Activated CD8-positive, alpha-beta T cell treated with anti-CD3 and anti-CD28 coated beads, Interleukin-2, amount 10 ng/mL, durations not matched to agents 7 days and 5 days (primary cell): ENCODE results near the gene ACAD10. TPM values are rescaled to one million over a fixed set of nuclear protein-coding genes. Genes with fewer than 3 reads are reported as not detected.
"Not testable (repeated sequence)": the region's sequence is repeated elsewhere in the genome, so short reads cannot be mapped to it uniquely, and the experiment has no call there.

Experiments used
- ATAC-seq: fragments of 150-1000 bp; cut with Tn5 transposase; one replicate; pipeline ENCODE4 v1.10.0; 2021; ENCODE audit warnings: moderate library complexity
- CTCF ChIA-PET: fragments of 350-600 bp; sonication (Branson Sonifier 250); formaldehyde crosslinking; loops from one replicate; lab custom pipeline; 2021; ENCODE audit warnings: antibody characterized with exemption; lab: Charles Lee
- POLR2A ChIA-PET: fragments of 350-600 bp; sonication (Branson Sonifier 250); formaldehyde crosslinking; loops from one replicate; lab custom pipeline; 2021; ENCODE audit warnings: antibody characterized with exemption; lab: Charles Lee
- DNase-seq: peaks from one replicate; pipeline ENCODE4 v3.0.0-alpha.2; 2020
- H3K27ac Mint-ChIP-seq: one replicate; pipeline ENCODE4 v1.8.0; 2021; ENCODE audit warnings: mild to moderate bottlenecking, mixed read lengths
- H3K27me3 Mint-ChIP-seq: one replicate; pipeline ENCODE4 v1.8.0; 2021; ENCODE audit warnings: low read depth, mixed read lengths
- H3K36me3 Mint-ChIP-seq: one replicate; pipeline ENCODE4 v1.8.0; 2021; ENCODE audit warnings: low read depth, mixed read lengths
- H3K4me1 Mint-ChIP-seq: one replicate; pipeline ENCODE4 v1.8.0; 2021; ENCODE audit warnings: low read depth, mixed read lengths
- H3K4me3 Mint-ChIP-seq: one replicate; pipeline ENCODE4 v1.8.0; 2021; ENCODE audit warnings: mild to moderate bottlenecking, mixed read lengths
- H3K9me3 Mint-ChIP-seq: one replicate; pipeline ENCODE4 v1.8.0; 2022; ENCODE audit warnings: mixed read lengths; ENCODE audit not compliant: insufficient read depth
- total RNA-seq, 2 experiments: library from RNA; stranded (reverse); gene quantifications; one replicate each; pipeline ENCODE4 v1.2.3, GENCODE V29; 2021

Gene ACAD10
- total RNA-seq, 2 experiments from 2014 or later: 24.9 to 27.3 TPM

DNA sequence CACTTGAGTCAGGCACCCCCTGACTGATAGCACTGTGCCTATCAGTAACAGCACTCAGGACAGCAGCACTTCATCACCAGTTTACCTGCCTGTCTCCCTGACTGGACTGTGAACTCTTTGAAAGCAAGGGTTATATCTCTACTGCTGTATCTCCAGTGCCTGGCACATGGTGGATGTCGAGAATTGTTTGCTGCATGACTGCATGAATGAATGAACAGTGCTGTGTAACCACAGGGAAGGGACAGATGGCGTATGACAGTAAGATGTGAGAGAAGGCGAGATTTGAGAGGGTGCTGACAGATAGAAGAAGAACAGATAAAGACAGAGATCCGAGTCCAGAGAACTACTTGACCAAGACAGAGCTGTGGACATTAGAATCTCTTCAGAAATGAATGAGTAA, 29.8 kb upstream of the ACAD10 start:
- POLR2A ChIA-PET: no interaction called here
- no peaks in the 10 kb centered on the region for H3K4me1 Mint-ChIP-seq
- DNase-seq (no peak), ATAC-seq (no peak)
- CTCF ChIA-PET: no interaction called here
- H3K27ac Mint-ChIP-seq: no peak overlapping the region
- H3K4me3 Mint-ChIP-seq: no peak overlapping the region
- H3K9me3 Mint-ChIP-seq: no peaks in the 10 kb centered on the region
- H3K36me3 Mint-ChIP-seq: peaks cover 40% of the 10 kb centered on the region
- no peaks in the 10 kb centered on the region for H3K27me3 Mint-ChIP-seq

DNA sequence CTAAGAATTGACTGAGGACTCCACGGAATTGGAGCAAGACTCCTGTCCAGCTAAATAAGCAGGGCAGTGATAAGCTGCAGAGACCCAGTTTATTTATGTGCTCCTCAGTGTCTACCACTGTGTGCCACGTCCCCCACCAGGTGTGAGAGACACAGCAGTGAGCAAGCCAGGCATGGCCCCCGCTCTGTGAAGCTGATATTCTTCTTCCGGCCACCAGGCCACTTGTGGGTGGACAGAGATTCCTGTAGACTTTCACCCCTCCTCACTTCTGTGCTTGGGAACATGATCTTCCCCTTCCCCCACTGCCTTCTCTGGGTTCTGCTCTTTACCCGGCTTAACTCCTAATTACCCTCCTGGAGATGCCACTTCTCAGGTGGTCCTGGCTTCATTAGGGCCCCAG, 21.4 kb upstream of the ACAD10 start:
- DNase-seq: no peak
- Mint-ChIP-seq H3K36me3 (peaks cover 33% of the 10 kb centered on the region), H3K4me3 (no peak overlapping the region), H3K27me3 (no peaks in the 10 kb centered on the region), H3K27ac (no peak overlapping the region), H3K9me3 (no peaks in the 10 kb centered on the region), H3K4me1 (no peaks in the 10 kb centered on the region)
- ATAC-seq: no peak
- POLR2A ChIA-PET: interaction anchor here (1.1 kb wide), 1 partner anchor 21 kb away, joined by 4 read pairs; the partner anchor contains the start of genes ACAD10 and BRAP
- CTCF ChIA-PET: no interaction called here

DNA sequence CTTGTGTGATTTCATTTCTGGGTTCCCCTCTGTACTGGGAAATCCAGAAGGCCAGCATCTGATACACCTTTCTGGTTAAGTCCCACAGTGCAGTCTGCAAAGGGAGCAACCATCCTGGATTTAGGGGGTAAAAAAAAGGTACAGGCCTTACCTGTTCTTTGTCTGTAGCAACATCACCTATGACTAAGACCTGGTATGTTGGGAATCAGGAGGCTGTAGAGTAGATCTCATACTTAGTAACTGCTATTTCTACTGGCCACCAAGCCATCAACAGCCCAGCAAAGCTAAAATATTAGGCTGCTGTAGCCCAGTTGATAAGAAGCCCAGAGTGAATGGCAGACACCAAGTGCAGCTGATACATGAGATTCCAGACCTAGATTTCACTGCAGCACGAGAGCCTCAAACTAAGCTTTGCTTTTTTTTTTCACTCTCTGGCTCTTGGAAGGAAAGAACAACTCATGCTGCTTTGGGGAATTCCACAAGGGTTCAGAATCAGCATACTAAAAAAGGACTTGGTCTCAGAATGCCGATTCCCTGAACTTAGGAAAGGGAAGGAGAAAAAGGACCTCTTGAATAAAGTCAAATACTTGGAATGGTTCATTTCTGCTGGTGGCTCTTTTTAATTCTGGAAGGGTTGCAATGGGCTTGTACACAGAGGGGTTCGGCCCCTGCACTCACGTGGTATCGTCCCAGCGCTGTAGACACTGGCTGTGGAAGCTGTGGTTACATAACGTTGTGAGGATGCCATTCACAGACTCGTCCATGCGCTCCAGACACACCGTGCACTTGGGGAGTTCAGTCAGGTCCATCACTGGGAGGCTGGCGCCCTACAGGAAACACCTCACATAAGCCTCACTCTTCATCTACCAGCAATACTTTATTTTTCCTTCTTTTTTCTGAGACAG, 20.6 kb upstream of the ACAD10 start:
- peaks cover 35% of the 10 kb centered on the region for H3K36me3 Mint-ChIP-seq
- H3K27ac Mint-ChIP-seq: no peak overlapping the region
- H3K9me3 Mint-ChIP-seq: no peaks in the 10 kb centered on the region
- ChIA-PET POLR2A (no interaction called here), CTCF (no interaction called here)
- no peaks in the 10 kb centered on the region for H3K4me1 Mint-ChIP-seq
- DNase-seq (no peak), ATAC-seq (no peak)
- no peaks in the 10 kb centered on the region for H3K27me3 Mint-ChIP-seq
- H3K4me3 Mint-ChIP-seq: no peak overlapping the region

DNA sequence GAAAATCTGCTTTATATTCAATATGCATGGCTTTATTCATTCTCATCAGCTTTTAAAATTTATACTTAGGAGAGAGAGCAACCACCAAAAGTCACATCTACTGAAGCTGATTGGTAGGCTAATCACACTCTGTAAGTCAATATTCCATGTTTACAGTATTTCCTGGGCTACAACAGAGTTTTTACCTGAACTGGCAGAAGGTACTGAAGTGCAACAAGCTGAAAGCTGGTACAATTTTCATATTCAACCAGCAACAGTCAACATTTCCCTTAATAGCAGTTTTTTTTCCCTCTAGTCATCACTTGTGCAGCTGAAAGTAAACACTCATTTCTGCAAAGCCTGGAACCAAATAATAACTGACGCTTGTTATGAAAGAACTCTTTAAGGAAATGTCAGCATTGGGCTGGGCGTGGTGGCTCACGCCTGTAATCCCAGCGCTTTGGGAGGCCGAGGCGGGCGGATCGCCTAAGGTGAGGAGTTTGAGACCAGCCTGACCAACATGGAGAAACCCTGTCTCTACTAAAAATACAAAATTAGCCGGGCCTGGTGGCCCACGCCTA, 13.0 kb upstream of the ACAD10 start:
- Mint-ChIP-seq H3K27me3 (no peaks in the 10 kb centered on the region), H3K36me3 (peaks cover 28% of the 10 kb centered on the region), H3K9me3 (no peaks in the 10 kb centered on the region), H3K4me1 (no peaks in the 10 kb centered on the region), H3K4me3 (no peak overlapping the region), H3K27ac (no peak overlapping the region)
- CTCF ChIA-PET: interaction anchor here (1.0 to 1.5 kb wide), 6 partner anchors 10 to 221 kb away, joined by 3 to 5 read pairs (median 4); no protein-coding TSS in a partner anchor
- DNase-seq: no peak
- no peak for ATAC-seq
- POLR2A ChIA-PET: no interaction called here

DNA sequence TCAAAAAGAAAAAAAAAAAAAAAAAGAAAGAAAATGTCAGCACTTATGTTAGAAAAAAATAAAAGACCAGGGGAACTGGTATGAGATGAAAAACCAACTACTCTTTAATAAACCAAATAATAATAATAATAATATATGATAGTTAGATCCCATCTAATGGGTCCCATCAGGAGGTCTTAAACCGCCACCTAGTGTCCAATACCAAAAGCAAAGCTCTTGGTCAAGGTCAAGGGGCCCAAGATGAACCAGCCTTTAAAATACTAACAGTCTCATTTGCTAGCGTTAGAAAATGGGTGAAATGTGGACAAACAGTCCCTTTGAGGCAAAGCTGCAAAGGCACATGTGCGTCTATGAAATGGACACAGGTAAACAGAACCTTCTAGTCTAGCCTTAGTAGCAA, 12.3 kb upstream of the ACAD10 start:
- POLR2A ChIA-PET: no interaction called here
- CTCF ChIA-PET: interaction anchor here (1.0 to 1.5 kb wide), 6 partner anchors 9 to 222 kb away, joined by 3 to 5 read pairs (median 4); no protein-coding TSS in a partner anchor
- DNase-seq (no peak), ATAC-seq (no peak)
- no peaks in the 10 kb centered on the region for H3K27me3 Mint-ChIP-seq
- H3K4me1 Mint-ChIP-seq: no peaks in the 10 kb centered on the region
- H3K4me3 Mint-ChIP-seq: no peak overlapping the region
- no peak overlapping the region for H3K27ac Mint-ChIP-seq
- no peaks in the 10 kb centered on the region for H3K9me3 Mint-ChIP-seq
- peaks cover 28% of the 10 kb centered on the region for H3K36me3 Mint-ChIP-seq

DNA sequence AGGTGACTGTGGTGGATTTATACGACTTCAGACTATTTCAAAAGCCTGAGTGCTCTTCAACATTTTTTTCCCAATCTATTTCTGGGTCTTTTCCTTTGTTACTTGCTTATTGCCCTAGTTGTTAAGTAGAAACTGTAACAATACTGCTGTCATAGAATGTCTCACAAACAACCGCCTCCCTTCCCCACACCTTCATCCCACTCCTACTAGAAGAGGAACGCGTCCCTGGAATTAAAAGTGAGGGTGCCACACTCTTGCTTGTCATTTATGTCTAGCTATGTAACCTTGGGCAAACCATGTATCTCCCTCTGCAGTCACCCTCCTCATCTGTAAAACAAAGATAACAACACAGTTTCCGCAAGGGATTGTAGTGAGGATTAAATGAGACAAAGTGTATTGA, 8.7 kb upstream of the ACAD10 start:
- no peak for DNase-seq
- no peak for ATAC-seq
- Mint-ChIP-seq H3K27ac (no peak overlapping the region), H3K9me3 (no peaks in the 10 kb centered on the region), H3K4me1 (no peaks in the 10 kb centered on the region), H3K27me3 (no peaks in the 10 kb centered on the region), H3K36me3 (peaks cover 35% of the 10 kb centered on the region), H3K4me3 (no peak overlapping the region)
- POLR2A ChIA-PET: no interaction called here
- CTCF ChIA-PET: no interaction called here

DNA sequence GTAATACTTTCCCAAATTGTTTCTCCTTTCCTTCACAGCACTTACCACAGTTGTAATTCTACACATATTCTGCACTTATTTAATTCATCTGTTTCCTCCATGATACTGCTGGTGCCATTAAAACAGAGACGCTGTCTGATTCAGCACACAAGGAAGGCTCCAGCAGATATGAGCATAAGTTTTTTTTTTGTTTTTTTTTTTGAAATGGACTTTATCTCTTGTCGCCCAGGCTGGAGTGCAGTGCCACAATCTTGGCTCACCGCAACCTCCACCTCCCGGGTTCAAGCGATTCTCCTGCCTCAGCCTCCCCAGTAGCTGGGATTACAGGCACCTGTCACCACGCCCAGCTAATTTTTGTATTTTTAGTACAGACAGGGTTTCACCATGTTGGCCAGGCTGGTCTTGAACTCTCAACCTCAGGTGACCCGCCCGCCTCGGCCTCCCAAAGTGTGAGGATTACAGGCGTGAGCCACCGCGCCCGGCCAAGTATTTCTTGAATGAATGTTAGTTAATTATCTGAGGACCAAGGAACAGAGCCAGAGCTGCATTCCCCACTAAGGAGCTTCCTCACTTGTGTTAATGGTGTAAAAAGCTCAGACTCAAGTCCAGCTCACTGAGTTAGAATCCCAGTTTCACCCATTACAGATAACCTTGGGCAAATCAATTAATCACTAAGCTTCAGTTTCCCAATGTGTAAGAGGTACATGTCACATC, 1.2 kb upstream of the ACAD10 start:
- POLR2A ChIA-PET: interaction anchor here (0.6 to 2.0 kb wide), 4 partner anchors 9 to 511 kb away, joined by 3 to 14 read pairs (median 4); partner anchors contain the start of gene MAPKAPK5
- Mint-ChIP-seq H3K27ac (peak overlapping the region; percentile 97), H3K4me3 (peak overlapping the region; percentile 97), H3K4me1 (peaks cover 31% of the 10 kb centered on the region), H3K36me3 (peaks cover 28% of the 10 kb centered on the region)
- ATAC-seq, H3K9me3 Mint-ChIP-seq, DNase-seq, H3K27me3 Mint-ChIP-seq: not testable (repeated sequence)
- CTCF ChIA-PET: interaction anchor here (0.8 to 3.8 kb wide), 5 partner anchors 22 to 288 kb away, joined by 3 to 21 read pairs (median 7); no protein-coding TSS in a partner anchor

DNA sequence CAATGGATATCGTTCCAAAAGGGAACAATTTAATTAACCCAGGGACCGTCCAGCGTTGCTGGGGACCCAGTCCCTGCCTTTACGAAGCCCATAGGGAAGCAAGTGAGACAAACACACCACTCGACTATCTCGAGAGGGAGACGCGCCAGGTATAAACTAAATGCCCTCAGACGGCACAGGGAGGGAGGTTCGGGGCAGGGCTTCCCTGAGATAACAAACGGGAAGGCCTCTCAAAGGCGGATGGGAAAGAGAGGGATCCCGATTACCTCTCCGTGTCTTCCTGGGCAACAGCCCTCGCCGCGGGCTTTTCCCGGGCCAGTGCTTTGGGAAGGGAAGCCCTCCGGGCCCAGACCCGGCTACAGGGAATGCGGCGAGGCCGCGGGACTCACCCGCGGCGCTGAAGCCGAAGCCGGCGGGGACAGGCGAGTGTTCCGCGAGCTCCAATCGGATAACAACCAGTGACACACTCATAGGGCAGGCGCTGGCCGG, 487 bp upstream of the ACAD10 start:
- peaks cover 28% of the 10 kb centered on the region for H3K36me3 Mint-ChIP-seq
- DNase-seq (peak; percentile 37), ATAC-seq (peak; percentile 11)
- H3K9me3 Mint-ChIP-seq: no peaks in the 10 kb centered on the region
- POLR2A ChIA-PET: interaction anchor here (0.6 to 2.0 kb wide), 22 partner anchors 9 to 1793 kb away, joined by 3 to 14 read pairs (median 3); partner anchors contain the start of genes FAM216A, GPN3 and MAPKAPK5
- no peaks in the 10 kb centered on the region for H3K27me3 Mint-ChIP-seq
- CTCF ChIA-PET: interaction anchor here (0.8 to 3.8 kb wide), 5 partner anchors 23 to 289 kb away, joined by 3 to 21 read pairs (median 4); no protein-coding TSS in a partner anchor
- peak overlapping the region; percentile 97 for H3K4me3 Mint-ChIP-seq
- peaks cover 31% of the 10 kb centered on the region for H3K4me1 Mint-ChIP-seq
- peak overlapping the region; percentile 97 for H3K27ac Mint-ChIP-seq

DNA sequence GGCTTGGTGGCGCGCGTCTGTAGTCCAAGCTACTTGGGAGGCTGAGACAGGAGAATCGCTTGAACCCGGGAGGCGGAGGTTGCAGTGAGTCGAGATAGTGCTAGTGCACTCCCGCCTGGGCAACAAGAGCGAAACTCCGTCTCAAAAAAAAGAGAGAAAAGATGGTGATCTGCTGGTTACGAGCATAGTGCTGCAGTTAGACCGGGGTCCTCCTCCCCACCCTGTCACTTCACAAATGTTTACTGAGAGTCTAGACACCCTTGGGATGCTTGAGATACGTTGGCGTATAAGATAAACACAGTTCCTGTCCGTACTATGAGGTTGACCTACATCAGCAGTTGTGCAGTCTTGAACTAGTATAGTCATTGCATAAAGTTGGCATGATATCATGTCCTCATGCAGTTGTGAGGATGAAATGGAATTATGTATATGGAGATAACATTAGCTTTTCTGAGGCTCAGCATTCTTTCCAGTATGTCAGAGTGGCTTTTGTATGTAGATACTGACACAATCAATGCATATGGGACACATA, 787 bp downstream of the ACAD10 start:
- no peaks in the 10 kb centered on the region for H3K9me3 Mint-ChIP-seq
- H3K27me3 Mint-ChIP-seq: no peaks in the 10 kb centered on the region

DNA sequence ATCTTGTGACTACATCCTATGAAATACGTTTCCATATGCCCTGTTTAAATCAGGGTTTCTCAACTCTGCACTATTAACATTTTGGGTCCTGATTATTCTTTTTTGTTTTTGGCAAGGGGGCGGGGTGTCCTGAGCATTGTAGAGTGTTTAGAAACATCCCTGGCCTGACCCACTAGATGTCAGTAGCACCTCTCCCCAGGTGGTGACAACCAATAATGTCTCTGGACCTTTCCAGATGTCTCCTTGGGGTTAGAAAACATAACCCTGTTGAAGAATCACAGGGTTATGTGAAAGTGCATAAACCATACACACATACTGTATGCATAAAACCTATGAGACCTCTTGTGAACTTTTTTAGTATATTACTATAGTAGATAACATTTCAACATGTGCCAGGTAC, 1.4 kb downstream of the ACAD10 start:
- H3K9me3 Mint-ChIP-seq: no peaks in the 10 kb centered on the region
- H3K36me3 Mint-ChIP-seq: peaks cover 21% of the 10 kb centered on the region
- H3K27ac Mint-ChIP-seq: peak overlapping the region; percentile 97
- H3K4me1 Mint-ChIP-seq: peaks cover 31% of the 10 kb centered on the region
- POLR2A ChIA-PET: no interaction called here
- no peak for ATAC-seq
- CTCF ChIA-PET: interaction anchor here (2.4 kb wide), 1 partner anchor 125 kb away, joined by 21 read pairs; no protein-coding TSS in a partner anchor
- DNase-seq: peak; percentile 40
- no peaks in the 10 kb centered on the region for H3K27me3 Mint-ChIP-seq
- H3K4me3 Mint-ChIP-seq: peak overlapping the region; percentile 97

More for the DNA sequence above, 787 bp downstream of the ACAD10 start:
- CTCF ChIA-PET: interaction anchor here (1.7 to 3.8 kb wide), 3 partner anchors 126 to 290 kb away, joined by 4 to 21 read pairs (median 14); no protein-coding TSS in a partner anchor
- Mint-ChIP-seq H3K27ac (peak overlapping the region; percentile 97), H3K4me3 (peak overlapping the region; percentile 97), H3K36me3 (peaks cover 24% of the 10 kb centered on the region), H3K4me1 (peaks cover 31% of the 10 kb centered on the region)
- POLR2A ChIA-PET: interaction anchor here (0.7 to 2.0 kb wide), 12 partner anchors 11 to 1218 kb away, joined by 3 to 14 read pairs (median 3); partner anchors contain the start of genes FAM216A, GPN3 and MAPKAPK5
- DNase-seq (no peak), ATAC-seq (no peak)

DNA sequence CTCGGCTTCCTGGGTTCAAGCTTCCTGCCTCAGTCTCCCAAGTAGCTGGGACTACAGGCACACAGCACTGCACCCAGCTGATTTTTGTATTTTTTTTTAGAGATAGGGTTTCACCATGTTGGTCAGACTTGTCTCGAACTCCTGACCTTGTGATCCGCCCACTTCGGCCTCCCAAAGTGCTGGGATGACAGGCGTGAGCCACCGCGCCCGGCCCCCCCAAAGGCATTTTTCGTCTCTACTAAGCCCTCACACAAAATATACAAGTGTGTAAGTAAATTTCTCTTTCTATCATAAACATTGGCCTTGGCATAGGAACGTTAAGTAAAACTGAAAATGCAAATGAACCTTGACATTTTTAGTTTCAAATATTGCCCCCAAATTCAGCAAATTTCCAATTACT, 2.1 kb downstream of the ACAD10 start:
- CTCF ChIA-PET: no interaction called here
- Mint-ChIP-seq H3K27me3 (no peaks in the 10 kb centered on the region), H3K4me3 (no peak overlapping the region), H3K9me3 (no peaks in the 10 kb centered on the region), H3K27ac (no peak overlapping the region), H3K36me3 (peaks cover 19% of the 10 kb centered on the region), H3K4me1 (peaks cover 30% of the 10 kb centered on the region)
- no peak for ATAC-seq
- POLR2A ChIA-PET: no interaction called here
- DNase-seq: no peak
